Testis (tissue), 3 donors: ENCODE results near the gene FLT3LG. TPM values are rescaled to one million over a fixed set of nuclear protein-coding genes. Genes with fewer than 3 reads are reported as not detected.

Experiments
- DNase-seq: peaks from one replicate; pipeline ENCODE4 v3.0.0-alpha.2; 2019
- H3K27ac ChIP-seq, 2 donors: fragments of 200-600 bp; sonication (generic); one replicate each; pipeline ENCODE4 v1.5.1; 2019
- H3K27me3 ChIP-seq: fragments of 200-600 bp; sonication (generic); one replicate; pipeline ENCODE4 v1.5.1; 2019
- H3K36me3 ChIP-seq: fragments of 200-600 bp; sonication (generic); one replicate; pipeline ENCODE4 v1.5.1; 2017; ENCODE audit warnings: low read depth; ENCODE audit errors: missing control alignments
- H3K4me1 ChIP-seq: fragments of 200-600 bp; sonication (generic); one replicate; pipeline ENCODE4 v1.5.1; 2019
- H3K4me3 ChIP-seq, 2 donors: fragments of 200-600 bp; sonication (generic); one replicate each; pipeline ENCODE4 v1.5.1; 2017 to 2019
- H3K9me3 ChIP-seq: fragments of 200-600 bp; sonication (generic); one replicate; pipeline ENCODE4 v1.5.1; 2017
- POLR2A ChIP-seq: fragments of 450-650 bp; IDR thresholded peaks from one replicate; pipeline ENCODE4 v1.6.1; 2017; ENCODE audit warnings: antibody characterized with exemption, mild to moderate bottlenecking, moderate library complexity
- WGBS, 2 donors: methylation state at CpG; one replicate each; pipeline ENCODE4 v1.1.5; 2018; 5-methylcytosine and 5-hydroxymethylcytosine counted together
- intact Hi-C: fragments of 100-400 bp; cut with DNase I; formaldehyde crosslinking; loops from one replicate; pipeline ENCODE4 v1.15.1; 2023; ENCODE audit warnings: low total_unique reads
- polyA plus RNA-seq: library from polyadenylated mRNA; stranded (reverse); fragments of 350-450 nt; fragmentation: Illumina TruSeq; extraction: RNeasy Lipid Tissue Mini Kit (QIAGEN cat#74804); gene quantifications from one replicate; pipeline ENCODE4 v1.2.3, GENCODE V29; 2014; ENCODE audit warnings: low read depth, low replicate concordance; ENCODE audit not compliant: insufficient read depth
- total RNA-seq, 2 donors: library from RNA; depleted of rRNA; stranded (reverse); fragments of >200 nt; gene quantifications; one replicate each; pipeline ENCODE4 v1.2.3, GENCODE V29; 2016
- TF ChIP-seq, protein P1 (sequence below), 3 experiments: fragments of 450-650 bp in 2 of 3; fragments of 200-600 bp in 1 of 3; sonication (generic) in 1 of 3; IDR thresholded peaks; one replicate each; pipeline ENCODE4 v1.5.1; 2016 to 2019; ENCODE audit warnings: antibody characterized with exemption in 3 of 3, mild to moderate bottlenecking in 2 of 3, moderate library complexity in 1 of 3

The FLT3LG gene
- total and polyA plus RNA-seq, 3 donors from 2014 or later, result 3.0 to 7.1 (median 4.6) TPM

DNA sequence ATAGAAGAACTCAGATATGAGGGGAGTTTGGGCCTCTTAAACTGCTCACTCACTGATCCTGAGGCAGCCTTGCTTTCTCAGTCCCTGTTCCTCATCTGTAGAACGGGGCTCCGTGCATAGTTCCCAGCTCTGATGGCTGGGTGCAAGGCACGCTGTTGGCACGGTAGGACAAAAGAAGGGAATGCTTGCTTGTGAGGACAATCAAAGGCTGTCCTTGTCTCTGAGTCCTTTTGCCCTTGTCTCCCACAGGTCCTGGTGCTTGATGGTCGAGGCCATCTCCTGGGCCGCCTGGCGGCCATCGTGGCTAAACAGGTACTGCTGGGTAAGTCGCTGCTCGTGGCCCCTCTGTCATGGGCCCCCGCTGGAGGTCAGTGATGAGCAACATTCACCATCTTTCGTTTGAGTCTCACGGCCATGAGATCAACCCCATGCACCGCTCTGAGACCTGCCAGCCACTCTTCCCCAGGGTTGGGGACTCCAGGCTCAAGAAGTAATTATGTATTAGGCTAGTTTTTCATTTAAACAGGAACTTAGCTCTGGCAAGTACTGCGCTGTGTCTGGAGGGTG lies 15.7 kb downstream of the FLT3LG start:
- WGBS, 2 donors, result 53 to 76% methylated on average over 15 of the region's 15 CpGs
- peak overlapping the region; percentile 5 to 92 for H3K27ac ChIP-seq
- H3K36me3 ChIP-seq, result no peaks in the 10 kb centered on the region
- no peaks in the 10 kb centered on the region for H3K9me3 ChIP-seq
- TF ChIP-seq POLR2A, result no peak
- TF ChIP-seq, protein P1, sequence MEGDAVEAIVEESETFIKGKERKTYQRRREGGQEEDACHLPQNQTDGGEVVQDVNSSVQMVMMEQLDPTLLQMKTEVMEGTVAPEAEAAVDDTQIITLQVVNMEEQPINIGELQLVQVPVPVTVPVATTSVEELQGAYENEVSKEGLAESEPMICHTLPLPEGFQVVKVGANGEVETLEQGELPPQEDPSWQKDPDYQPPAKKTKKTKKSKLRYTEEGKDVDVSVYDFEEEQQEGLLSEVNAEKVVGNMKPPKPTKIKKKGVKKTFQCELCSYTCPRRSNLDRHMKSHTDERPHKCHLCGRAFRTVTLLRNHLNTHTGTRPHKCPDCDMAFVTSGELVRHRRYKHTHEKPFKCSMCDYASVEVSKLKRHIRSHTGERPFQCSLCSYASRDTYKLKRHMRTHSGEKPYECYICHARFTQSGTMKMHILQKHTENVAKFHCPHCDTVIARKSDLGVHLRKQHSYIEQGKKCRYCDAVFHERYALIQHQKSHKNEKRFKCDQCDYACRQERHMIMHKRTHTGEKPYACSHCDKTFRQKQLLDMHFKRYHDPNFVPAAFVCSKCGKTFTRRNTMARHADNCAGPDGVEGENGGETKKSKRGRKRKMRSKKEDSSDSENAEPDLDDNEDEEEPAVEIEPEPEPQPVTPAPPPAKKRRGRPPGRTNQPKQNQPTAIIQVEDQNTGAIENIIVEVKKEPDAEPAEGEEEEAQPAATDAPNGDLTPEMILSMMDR (IDR thresholded peaks at IDR 0.05), result peak in 1 of 3 experiments; percentile 2
- intact Hi-C loops, result no loop called here
- DNase-seq, result no peak
- no peaks in the 10 kb centered on the region for H3K27me3 ChIP-seq
- H3K4me1 ChIP-seq, result peaks cover 15% of the 10 kb centered on the region
- no peak overlapping the region for H3K4me3 ChIP-seq

DNA sequence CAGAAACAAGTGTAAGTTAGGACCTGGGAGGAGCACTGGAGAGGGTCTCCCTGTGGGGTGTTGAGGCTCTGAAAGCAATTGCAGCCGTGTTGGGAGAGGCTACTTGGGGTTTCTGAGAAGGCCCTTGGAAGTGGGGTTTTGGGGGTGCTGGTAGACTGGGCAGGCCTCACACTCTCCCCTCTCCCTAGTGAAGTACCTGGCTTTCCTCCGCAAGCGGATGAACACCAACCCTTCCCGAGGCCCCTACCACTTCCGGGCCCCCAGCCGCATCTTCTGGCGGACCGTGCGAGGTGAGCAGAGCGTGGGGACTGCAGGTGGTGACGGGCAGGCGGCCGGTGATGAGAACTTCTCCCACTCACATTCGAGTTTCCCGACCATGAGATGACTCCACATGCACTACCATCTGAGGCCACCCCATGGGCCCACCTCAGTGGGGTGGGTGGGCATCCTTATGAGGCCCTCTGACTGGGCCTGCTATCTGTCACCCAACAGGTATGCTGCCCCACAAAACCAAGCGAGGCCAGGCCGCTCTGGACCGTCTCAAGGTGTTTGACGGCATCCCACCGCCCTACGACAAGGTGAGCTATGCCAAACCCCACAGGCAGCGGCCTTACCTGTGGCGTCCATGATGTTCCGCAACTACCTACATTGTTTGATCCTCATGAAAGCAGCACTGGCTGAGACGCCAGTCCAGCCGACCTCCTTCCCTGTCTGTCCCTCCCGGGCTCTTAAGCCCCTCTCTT lies 16.4 kb downstream of the FLT3LG start:
- no peak overlapping the region for H3K4me3 ChIP-seq
- intact Hi-C loops, result no loop called here
- H3K36me3 ChIP-seq, result no peaks in the 10 kb centered on the region
- no peaks in the 10 kb centered on the region for H3K9me3 ChIP-seq
- 80 to 86% methylated on average over 24 to 27 of the region's 27 CpGs for WGBS, 2 donors
- H3K27ac ChIP-seq, result peak overlapping the region in 1 of 2 donors; percentile 92
- peaks cover 15% of the 10 kb centered on the region for H3K4me1 ChIP-seq
- TF ChIP-seq, protein P1 (IDR thresholded peaks at IDR 0.05), result no peak
- TF ChIP-seq POLR2A, result no peak
- H3K27me3 ChIP-seq, result no peaks in the 10 kb centered on the region
- no peak for DNase-seq

DNA sequence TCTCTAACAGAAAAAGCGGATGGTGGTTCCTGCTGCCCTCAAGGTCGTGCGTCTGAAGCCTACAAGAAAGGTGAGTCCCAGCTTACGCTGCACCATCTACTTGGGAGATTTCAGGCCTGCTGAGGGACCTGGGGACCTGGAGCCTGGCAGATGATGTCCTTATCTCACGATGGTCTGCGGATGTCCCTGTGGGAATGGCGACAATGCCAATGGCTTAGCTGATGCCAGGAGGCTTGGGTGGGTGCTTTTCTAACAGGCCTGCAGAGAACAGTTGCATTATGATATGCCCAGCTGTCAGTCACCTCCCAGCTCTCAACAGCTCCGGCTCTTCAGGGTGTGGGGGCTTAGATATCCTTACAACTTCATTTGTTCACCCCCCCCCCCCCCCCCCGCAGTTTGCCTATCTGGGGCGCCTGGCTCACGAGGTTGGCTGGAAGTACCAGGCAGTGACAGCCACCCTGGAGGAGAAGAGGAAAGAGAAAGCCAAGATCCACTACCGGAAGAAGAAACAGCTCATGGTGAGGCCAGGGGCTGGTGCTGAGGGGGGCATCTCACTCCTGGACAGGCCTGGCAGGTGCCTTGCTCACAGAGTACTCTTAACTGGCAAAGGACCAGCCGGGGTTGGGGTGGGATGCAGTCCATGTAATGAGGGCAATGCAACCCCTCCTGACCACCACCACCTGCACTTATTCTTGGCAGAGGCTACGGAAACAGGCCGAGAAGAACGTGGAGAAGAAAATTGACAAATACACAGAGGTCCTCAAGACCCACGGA lies 17.2 kb downstream of the FLT3LG start:
- 69 to 75% methylated on average over 14 to 17 of the region's 17 CpGs for WGBS, 2 donors
- no peak overlapping the region for H3K4me3 ChIP-seq
- no peak overlapping the region for H3K27ac ChIP-seq
- H3K36me3 ChIP-seq, result no peaks in the 10 kb centered on the region
- no peak for TF ChIP-seq POLR2A
- TF ChIP-seq, protein P1 (IDR thresholded peaks at IDR 0.05), result no peak
- no peaks in the 10 kb centered on the region for H3K9me3 ChIP-seq
- no peak for DNase-seq
- peaks cover 18% of the 10 kb centered on the region for H3K4me1 ChIP-seq
- no peaks in the 10 kb centered on the region for H3K27me3 ChIP-seq
- intact Hi-C loops, result no loop called here

DNA sequence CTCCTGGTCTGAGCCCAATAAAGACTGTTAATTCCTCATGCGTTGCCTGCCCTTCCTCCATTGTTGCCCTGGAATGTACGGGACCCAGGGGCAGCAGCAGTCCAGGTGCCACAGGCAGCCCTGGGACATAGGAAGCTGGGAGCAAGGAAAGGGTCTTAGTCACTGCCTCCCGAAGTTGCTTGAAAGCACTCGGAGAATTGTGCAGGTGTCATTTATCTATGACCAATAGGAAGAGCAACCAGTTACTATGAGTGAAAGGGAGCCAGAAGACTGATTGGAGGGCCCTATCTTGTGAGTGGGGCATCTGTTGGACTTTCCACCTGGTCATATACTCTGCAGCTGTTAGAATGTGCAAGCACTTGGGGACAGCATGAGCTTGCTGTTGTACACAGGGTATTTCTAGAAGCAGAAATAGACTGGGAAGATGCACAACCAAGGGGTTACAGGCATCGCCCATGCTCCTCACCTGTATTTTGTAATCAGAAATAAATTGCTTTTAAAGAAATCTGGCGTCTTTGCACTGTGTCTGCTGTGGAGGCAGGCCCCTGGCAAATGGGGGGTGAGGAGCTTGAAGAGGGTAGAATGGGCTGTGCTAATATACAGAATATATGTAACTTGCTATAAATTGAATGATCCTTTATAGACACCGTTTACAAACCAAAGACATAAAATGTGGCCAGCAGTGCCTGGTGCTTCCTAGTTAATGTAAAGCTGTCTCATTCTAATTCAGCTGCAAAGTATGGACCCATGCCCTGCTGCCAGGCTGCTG lies 18.0 kb downstream of the FLT3LG start:
- TF ChIP-seq, protein P1 (IDR thresholded peaks at IDR 0.05), result no peak
- TF ChIP-seq POLR2A, result no peak
- H3K27ac ChIP-seq, result no peak overlapping the region
- no peak for DNase-seq
- WGBS, 2 donors, result 63 to 67% methylated on average over 7 of the region's 7 CpGs
- no peaks in the 10 kb centered on the region for H3K9me3 ChIP-seq
- no peaks in the 10 kb centered on the region for H3K36me3 ChIP-seq
- intact Hi-C loops, result no loop called here
- H3K27me3 ChIP-seq, result no peaks in the 10 kb centered on the region
- peaks cover 13% of the 10 kb centered on the region for H3K4me1 ChIP-seq
- no peak overlapping the region for H3K4me3 ChIP-seq
